VCaP (cell line): Measurements from ENCODE around the gene ZNF318.

Source experiments
- H3K27ac ChIP-seq: fragments of 450-650 bp; 2 replicates; pipeline ENCODE4 v1.5.1; 2017
- CTCF ChIP-seq: fragments of 450-650 bp; conservative IDR thresholded peaks from 2 replicates; pipeline ENCODE4 v1.5.1; 2017; ENCODE audit warnings: mild to moderate bottlenecking, moderate library complexity

The ZNF318 gene

DNA sequence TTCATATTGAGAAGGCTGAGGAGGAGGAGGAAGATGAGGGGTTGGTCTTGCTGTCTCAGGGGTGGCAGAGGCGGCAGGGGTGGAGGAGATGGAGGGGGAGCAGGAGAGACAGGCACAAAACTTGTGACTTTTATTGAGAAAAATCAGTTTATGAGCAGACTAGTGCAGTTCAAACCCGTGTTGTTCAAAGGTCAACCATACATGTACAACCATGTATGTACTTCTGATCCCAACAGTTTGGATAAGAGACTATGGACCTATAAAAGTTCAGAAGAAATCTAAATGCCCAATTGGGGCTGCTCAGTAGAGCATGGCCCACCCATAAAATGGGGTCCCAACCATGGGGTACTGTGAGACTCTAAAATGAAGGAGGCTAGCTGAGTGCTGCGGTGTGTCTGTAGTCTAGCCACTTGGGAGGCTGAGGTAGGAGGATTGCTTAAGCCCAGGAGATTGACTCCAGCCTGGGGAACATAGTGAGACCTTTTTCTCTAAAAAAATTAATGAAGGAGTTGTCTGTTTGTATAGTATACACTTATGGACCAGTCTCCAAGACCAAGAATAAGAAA lies 79.0 kb downstream of the ZNF318 start:
- H3K27ac ChIP-seq, result no peak overlapping the region
- no peak for TF ChIP-seq CTCF

DNA sequence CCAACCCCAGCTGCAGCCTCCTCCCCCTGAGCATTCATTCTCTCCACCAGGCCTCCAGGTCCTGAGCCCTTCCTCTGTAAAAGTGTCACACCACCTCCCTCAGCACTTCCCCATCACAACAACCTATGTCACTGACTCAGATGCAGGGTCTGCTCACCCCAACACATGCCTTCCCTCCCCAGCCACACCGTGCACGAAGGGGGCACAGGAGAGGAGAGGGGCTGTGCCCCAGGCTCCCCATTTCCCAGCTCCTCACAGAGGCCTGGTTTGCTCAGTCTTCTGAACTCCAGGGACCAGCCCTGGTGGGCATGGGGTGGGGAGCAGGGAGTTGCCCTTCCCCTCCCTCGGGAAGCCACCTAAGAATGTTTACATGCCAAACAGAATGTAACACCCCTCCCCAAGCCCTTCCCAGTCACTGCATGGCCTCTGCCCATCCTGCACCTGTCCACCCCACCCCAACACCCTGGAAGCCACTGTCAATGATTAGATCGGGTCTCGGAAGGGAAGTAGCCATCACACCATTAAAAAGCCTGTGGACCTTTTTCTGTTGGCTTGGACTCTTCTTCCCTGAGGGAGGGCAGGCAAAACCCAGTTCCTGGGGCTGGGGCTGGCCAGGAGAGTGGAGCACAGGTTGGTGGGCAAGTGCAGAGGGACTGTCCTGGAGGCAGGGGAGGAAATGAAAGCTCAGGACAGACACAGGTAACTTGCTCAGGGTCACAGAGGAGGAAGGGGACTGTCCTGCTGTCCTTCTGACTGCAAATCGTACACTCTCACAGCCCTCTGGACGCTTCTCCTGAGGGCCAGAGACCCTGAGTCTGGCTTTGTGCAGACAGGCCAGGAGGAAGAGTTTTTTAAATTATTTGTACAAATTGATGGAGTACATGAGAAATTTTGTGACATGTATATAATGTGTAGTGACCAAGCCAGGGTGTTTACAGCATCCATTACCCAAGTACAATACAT lies 81.4 kb downstream of the ZNF318 start:
- no peak for TF ChIP-seq CTCF
- no peak overlapping the region for H3K27ac ChIP-seq

DNA sequence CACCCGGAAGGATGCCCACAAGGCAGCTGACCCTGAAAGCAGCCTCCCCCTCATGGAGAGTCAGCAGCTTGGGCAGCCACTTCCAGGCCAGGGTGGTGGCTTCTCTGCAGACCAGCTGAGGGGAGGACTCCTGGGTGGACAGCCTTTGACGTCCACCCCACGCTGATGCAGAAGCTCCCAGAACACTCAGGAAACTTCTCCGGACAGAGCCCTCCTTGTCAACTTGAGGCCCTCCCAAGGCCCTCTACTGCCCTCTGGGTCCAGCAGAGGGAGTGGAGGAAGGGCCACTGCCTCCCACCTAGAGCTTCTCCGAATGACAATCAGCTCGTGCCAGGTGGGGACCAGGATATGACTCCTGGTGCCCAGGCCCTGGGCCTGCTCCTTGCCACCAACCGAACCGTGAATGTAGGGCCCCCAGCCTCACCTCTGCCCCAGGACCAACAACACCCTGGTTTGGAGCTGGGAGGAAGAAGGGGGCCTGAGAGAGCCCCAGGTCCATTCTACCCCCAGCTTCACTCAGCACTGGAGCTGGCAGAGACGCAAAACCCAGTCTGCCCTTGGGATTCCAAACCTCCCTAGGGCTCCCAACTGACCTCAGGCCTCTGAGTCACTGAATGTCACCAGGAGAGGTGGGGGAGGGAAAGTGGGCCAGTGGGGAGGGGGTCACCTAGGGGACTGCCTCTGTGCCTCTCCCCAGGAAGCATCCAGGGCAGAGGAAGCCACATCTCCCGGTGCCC lies 82.3 kb downstream of the ZNF318 start:
- TF ChIP-seq CTCF, result no peak
- H3K27ac ChIP-seq, result no peak overlapping the region

GRCh38 chr6:43286456-43286979 lies 82.9 kb downstream of the ZNF318 start:
- TF ChIP-seq CTCF, result no peak
- no peak overlapping the region for H3K27ac ChIP-seq
